OCI-LY3 (cell line): Measurements from ENCODE around the gene POLN.

Experiments
- H2AFZ ChIP-seq: fragments of 200-600, 300-600 bp; shearing (Covaris generic); 2 replicates; pipeline ENCODE4 v1.6.0; 2014; ENCODE audit warnings: antibody characterized with exemption, low read depth, low read length
- H3K27ac ChIP-seq: fragments of 200-600, 300-600 bp; sonication (generic); 2 replicates; pipeline ENCODE4 v1.5.1; 2014; ENCODE audit warnings: mild to moderate bottlenecking, low read length, moderate library complexity, mixed read lengths
- H3K27me3 ChIP-seq: fragments of 200-600, 300-600 bp; sonication (generic); 2 replicates; pipeline ENCODE4 v1.6.1; 2014; ENCODE audit warnings: low read depth, low read length, mixed read lengths
- H3K36me3 ChIP-seq: fragments of 200-600, 300-600 bp; sonication (generic); replicated peaks from 2 replicates; pipeline ENCODE3; 2014; ENCODE audit warnings: low read depth, low read length, mixed read lengths
- H3K4me1 ChIP-seq: fragments of 300-600, 200-600 bp; sonication (generic); 2 replicates; pipeline ENCODE4 v1.6.1; 2014; ENCODE audit warnings: low read length, mixed read lengths
- H3K4me2 ChIP-seq: fragments of 200-600, 300-600 bp; sonication (generic); 2 replicates; pipeline ENCODE4 v1.6.1; 2014; ENCODE audit warnings: low read length, mixed read lengths
- H3K4me3 ChIP-seq: fragments of 300-600, 200-600 bp; sonication (generic); 2 replicates; pipeline ENCODE4 v1.5.1; 2014; ENCODE audit warnings: antibody characterized with exemption, mild to moderate bottlenecking, low read length, moderate library complexity
- H3K79me2 ChIP-seq: fragments of 300-600, 200-600 bp; shearing (Covaris generic); 2 replicates; pipeline ENCODE4 v1.6.1; 2014; ENCODE audit warnings: mild to moderate bottlenecking, low read length, mixed read lengths
- H3K9ac ChIP-seq: fragments of 300-600, 200-600 bp; shearing (Covaris generic); 2 replicates; pipeline ENCODE4 v1.6.0; 2014; ENCODE audit warnings: mild to moderate bottlenecking, low read length, moderate library complexity
- H3K9me3 ChIP-seq: fragments of 200-600, 300-600 bp; shearing (Covaris generic); 2 replicates; pipeline ENCODE4 v1.6.1; 2014; ENCODE audit warnings: low read length, mixed read lengths; ENCODE audit not compliant: insufficient read depth
- H4K20me1 ChIP-seq: fragments of 200-600, 300-600 bp; sonication (generic); 2 replicates; pipeline ENCODE4 v1.6.1; 2016; ENCODE audit warnings: low read length, mixed read lengths; ENCODE audit not compliant: insufficient read depth
- EZH2phosphoT487 ChIP-seq: fragments of 200-600 bp; shearing (Covaris generic); IDR thresholded peaks from 2 replicates; pipeline ENCODE4 v1.6.1; 2018; ENCODE audit warnings: antibody characterized with exemption, mixed run types, low read depth
- TF ChIP-seq, protein P1 (sequence below): fragments of 200-600, 300-600 bp; sonication (generic); IDR thresholded peaks from 2 replicates; pipeline ENCODE4 v1.5.1; 2014; ENCODE audit warnings: antibody characterized with exemption, low read length, low read depth

Gene POLN

DNA sequence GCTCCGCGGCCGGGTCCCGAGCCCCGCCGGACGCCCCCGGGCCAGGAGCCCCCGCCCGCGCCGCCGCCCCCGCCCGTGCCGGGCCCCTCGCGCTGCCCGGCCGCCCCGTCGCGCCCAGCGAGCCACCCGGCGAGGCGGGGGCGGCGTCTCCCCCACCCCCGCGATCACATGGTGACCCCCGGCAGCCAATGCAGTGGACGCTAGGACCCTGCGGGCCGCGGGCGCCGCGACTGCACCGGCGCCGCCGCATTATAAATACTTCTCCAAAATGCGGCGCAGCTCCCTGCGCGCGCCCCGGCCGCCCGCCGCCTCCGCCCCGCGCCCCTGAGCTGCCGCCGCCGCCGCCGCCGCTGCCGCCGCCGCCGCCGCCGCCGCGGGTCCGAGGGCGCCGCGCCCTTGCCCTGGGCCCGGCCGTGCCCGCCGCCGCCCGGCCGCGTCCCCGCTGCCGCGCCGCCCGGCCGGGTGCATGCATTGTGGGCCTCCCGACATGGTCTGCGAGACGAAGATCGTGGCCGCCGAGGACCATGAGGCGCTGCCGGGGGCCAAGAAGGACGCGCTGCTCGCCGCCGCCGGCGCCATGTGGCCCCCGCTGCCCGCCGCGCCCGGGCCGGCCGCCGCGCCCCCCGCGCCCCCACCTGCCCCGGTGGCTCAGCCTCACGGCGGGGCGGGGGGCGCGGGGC is 182.7 kb downstream of the POLN start, which contains the start of gene NAT8L:
Gene NAT8L, plus strand, starts transcription at position 282 of the 680 bp plus-strand sequence. Its CDS starts 185 bp downstream, at position 467.
- H3K4me1 ChIP-seq, result peaks cover 5% of the 10 kb centered on the region; the same call in 1 of the 2 replicates
- H3K4me2 ChIP-seq, result peak within 1 kb of the TSS; percentile 78
- no peaks in the 10 kb centered on the region for H3K27me3 ChIP-seq
- no peaks in the 10 kb centered on the region for H3K36me3 ChIP-seq
- H3K9me3 ChIP-seq, result no peaks in the 10 kb centered on the region
- TF ChIP-seq, protein P1, sequence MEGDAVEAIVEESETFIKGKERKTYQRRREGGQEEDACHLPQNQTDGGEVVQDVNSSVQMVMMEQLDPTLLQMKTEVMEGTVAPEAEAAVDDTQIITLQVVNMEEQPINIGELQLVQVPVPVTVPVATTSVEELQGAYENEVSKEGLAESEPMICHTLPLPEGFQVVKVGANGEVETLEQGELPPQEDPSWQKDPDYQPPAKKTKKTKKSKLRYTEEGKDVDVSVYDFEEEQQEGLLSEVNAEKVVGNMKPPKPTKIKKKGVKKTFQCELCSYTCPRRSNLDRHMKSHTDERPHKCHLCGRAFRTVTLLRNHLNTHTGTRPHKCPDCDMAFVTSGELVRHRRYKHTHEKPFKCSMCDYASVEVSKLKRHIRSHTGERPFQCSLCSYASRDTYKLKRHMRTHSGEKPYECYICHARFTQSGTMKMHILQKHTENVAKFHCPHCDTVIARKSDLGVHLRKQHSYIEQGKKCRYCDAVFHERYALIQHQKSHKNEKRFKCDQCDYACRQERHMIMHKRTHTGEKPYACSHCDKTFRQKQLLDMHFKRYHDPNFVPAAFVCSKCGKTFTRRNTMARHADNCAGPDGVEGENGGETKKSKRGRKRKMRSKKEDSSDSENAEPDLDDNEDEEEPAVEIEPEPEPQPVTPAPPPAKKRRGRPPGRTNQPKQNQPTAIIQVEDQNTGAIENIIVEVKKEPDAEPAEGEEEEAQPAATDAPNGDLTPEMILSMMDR, result no peak
- TF ChIP-seq EZH2phosphoT487, result no peak
- H2AFZ ChIP-seq, result peak within 1 kb of the TSS; percentile 67; the same call in 1 of the 2 replicates
- H3K4me3 ChIP-seq, result peak within 1 kb of the TSS; percentile 95
- no peak within 1 kb of the TSS for H3K27ac ChIP-seq
- peaks cover 43% of the 10 kb centered on the region for H3K79me2 ChIP-seq
- H3K9ac ChIP-seq, result peak within 1 kb of the TSS; percentile 67
- H4K20me1 ChIP-seq, result peaks cover 5% of the 10 kb centered on the region

DNA sequence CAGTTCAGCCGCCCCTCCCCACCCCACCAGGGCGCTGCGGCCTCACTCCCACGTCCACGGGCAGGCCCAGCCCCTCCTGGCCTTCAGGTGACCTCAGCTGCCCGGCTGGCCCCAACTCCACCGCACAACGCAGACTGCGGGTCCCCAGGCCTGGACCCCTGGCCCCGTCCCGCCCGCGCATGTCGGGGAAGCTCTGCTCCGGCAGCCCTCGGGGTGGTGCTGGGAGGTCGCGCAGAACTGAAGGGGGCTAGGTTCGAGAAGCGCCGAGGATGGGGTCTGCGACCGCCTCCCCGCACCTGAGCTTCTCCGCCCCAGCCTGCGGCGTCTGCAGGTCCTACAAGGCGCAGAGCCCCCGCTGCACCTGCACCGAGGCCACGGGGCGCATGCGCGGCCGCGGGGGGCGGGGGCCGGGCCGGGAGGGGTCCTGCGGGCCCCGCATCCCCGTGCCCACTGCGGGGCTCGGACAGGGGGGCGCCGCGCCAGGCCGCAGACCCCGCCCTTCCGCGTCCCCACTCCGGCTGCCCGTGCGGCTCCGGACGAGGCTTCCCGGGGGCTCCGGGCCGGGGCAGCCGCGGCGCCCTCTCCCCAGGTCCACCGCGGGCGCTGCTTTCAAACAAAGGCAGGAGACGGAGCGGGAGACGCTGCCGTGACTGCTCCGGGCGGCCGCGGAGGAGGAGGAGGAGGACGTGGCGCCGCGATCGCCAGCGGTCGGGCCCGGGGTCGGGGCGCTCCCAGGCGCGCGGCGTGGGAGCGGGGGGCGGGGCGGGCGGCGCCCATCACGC is 183.5 kb downstream of the POLN start:
- no peaks in the 10 kb centered on the region for H3K9me3 ChIP-seq
- H4K20me1 ChIP-seq, result peaks cover 5% of the 10 kb centered on the region
- H3K79me2 ChIP-seq, result peaks cover 39% of the 10 kb centered on the region
- peak overlapping the region; percentile 67; the same call in 1 of the 2 replicates for H2AFZ ChIP-seq
- H3K4me1 ChIP-seq, result peaks cover 5% of the 10 kb centered on the region; the same call in 1 of the 2 replicates
- H3K9ac ChIP-seq, result peak overlapping the region; percentile 67
- TF ChIP-seq, protein P1, result no peak
- TF ChIP-seq EZH2phosphoT487, result no peak
- no peaks in the 10 kb centered on the region for H3K36me3 ChIP-seq
- no peaks in the 10 kb centered on the region for H3K27me3 ChIP-seq
- peak overlapping the region; percentile 95 for H3K4me3 ChIP-seq
- no peak overlapping the region for H3K27ac ChIP-seq
- peak overlapping the region; percentile 78 for H3K4me2 ChIP-seq

DNA sequence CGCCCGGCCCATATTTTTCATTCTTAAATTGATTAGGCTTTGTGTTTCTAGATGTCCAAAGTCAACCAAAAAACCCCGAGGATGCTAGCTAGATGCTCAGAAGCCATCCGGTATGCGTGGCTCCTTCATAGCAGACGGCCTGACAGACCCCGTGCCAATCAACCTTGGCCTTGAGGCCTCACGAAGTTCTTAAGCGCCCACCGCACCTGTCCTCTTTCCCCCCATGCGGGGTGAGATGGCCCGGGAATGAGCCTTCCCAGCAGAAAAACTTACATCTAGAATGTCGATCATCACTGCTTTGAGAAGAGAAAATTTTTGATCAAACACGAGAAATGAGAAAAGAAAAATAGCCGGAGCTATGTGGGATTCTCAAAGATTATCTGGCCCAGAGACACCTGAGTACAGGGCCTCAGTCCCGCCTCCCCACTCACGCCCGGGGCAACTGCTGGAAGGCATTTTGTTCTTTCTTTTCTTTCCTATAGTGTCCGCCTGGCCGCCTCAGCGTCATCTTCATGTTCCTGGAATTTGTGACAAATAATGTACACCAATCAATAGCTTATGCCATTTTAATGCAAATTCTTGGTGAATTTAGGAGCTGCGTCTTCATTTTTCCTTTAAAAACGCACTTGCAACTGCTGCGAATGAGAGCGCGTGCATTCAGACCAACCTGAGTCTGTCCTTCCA is 184.4 kb downstream of the POLN start:
- Histone ChIP-seq H3K9me3 (no peaks in the 10 kb centered on the region), H3K27ac (no peak overlapping the region), H3K4me2 (no peak overlapping the region), H3K4me3 (no peak overlapping the region), H3K36me3 (no peaks in the 10 kb centered on the region), H3K9ac (no peak overlapping the region), H2AFZ (no peak overlapping the region), H3K79me2 (peaks cover 30% of the 10 kb centered on the region), H4K20me1 (peaks cover 5% of the 10 kb centered on the region), H3K4me1 (peaks cover 5% of the 10 kb centered on the region; the same call in 1 of the 2 replicates), H3K27me3 (no peaks in the 10 kb centered on the region)
- TF ChIP-seq EZH2phosphoT487, result no peak
- TF ChIP-seq, protein P1, result no peak
